Fibroblast of lung (primary cell): ENCODE measurements around the gene FHOD3. TPM values are rescaled to one million over a fixed set of nuclear protein-coding genes. Genes with fewer than 3 reads are reported as not detected.

Source experiments
- DNase-seq, 2 donors: peaks; one replicate each; pipeline versions ENCODE4 v3.0.0 to v3.0.0-alpha.2; 2010; ENCODE audit warnings: low read depth in 2 of 2
- H2AFZ ChIP-seq: 2 replicates; pipeline ENCODE4 v1.5.1; 2012; ENCODE audit warnings: low read length, control low read depth, inconsistent platforms
- H3K27ac ChIP-seq: 2 replicates; pipeline ENCODE4 v1.5.1; 2011; ENCODE audit warnings: low read length, control low read depth; ENCODE audit not compliant: insufficient read depth
- H3K27me3 ChIP-seq: 2 replicates; pipeline ENCODE4 v1.5.1; 2011; ENCODE audit warnings: mild to moderate bottlenecking, low read length; ENCODE audit not compliant: control insufficient read depth, insufficient read depth
- H3K36me3 ChIP-seq: 2 replicates; pipeline ENCODE4 v1.5.1; 2011; ENCODE audit warnings: low read length; ENCODE audit not compliant: control insufficient read depth, insufficient read depth
- H3K4me1 ChIP-seq: 2 replicates; pipeline ENCODE4 v1.5.1; 2011; ENCODE audit warnings: low read length; ENCODE audit not compliant: control insufficient read depth, insufficient read depth; ENCODE audit errors: extremely low read depth
- H3K4me2 ChIP-seq: 2 replicates; pipeline ENCODE4 v1.5.1; 2011; ENCODE audit warnings: low read length, control low read depth; ENCODE audit not compliant: insufficient read depth; ENCODE audit errors: extremely low read depth
- H3K4me3 ChIP-seq, 4 experiments: fragments of 200-600 bp in 1 of 4; sonication (generic) in 1 of 4; replicated peaks in 1 of 4; 2 replicates each; pipeline ENCODE4 v1.5.1; 2011 to 2016; ENCODE audit warnings: low read length in 4 of 4, low read depth in 3 of 4, mild to moderate bottlenecking in 3 of 4, control low read depth in 2 of 4, inconsistent platforms in 1 of 4, mixed read lengths in 1 of 4; ENCODE audit not compliant: insufficient read depth in 1 of 4; ENCODE audit errors: control extremely low read depth in 1 of 4
- H3K79me2 ChIP-seq: 2 replicates; pipeline ENCODE4 v1.5.1; 2012; ENCODE audit warnings: mild to moderate bottlenecking, low read length, inconsistent platforms; ENCODE audit not compliant: control insufficient read depth, insufficient read depth
- H3K9ac ChIP-seq: 2 replicates; pipeline ENCODE4 v1.5.1; 2011; ENCODE audit warnings: mild to moderate bottlenecking, low read length, control low read depth; ENCODE audit not compliant: insufficient read depth
- H3K9me3 ChIP-seq: 2 replicates; pipeline ENCODE4 v1.5.1; 2012; ENCODE audit warnings: low read depth, low read length; ENCODE audit not compliant: control insufficient read depth, insufficient read depth
- H4K20me1 ChIP-seq: 2 replicates; pipeline ENCODE4 v1.5.1; 2011; ENCODE audit warnings: low read length; ENCODE audit not compliant: control insufficient read depth, insufficient read depth; ENCODE audit errors: extremely low read depth
- EZH2 ChIP-seq: IDR thresholded peaks from 2 replicates; pipeline ENCODE4 v1.5.1; 2012; ENCODE audit warnings: low read length, control low read depth, mild to moderate bottlenecking; ENCODE audit errors: missing control alignments
- polyA plus RNA-seq, 2 donors: library from polyadenylated mRNA; depleted of rRNA in 1 of 2; stranded (reverse) in 1 of 2; unstranded in 1 of 2; fragments of >200 nt; gene quantifications; 2 replicates each; pipeline ENCODE4 v1.2.1, GENCODE V29; 2011 to 2012; ENCODE audit warnings: missing spikeins in 1 of 2
- total RNA-seq: library from RNA; depleted of rRNA; stranded (reverse); fragments of >200 nt; gene quantifications from 2 replicates; pipeline ENCODE4 v1.2.1, GENCODE V29; 2014
- TF ChIP-seq, protein P1 (sequence below), 2 donors: IDR thresholded peaks in 1 of 2; conservative IDR thresholded peaks in 1 of 2; 1 replicate in 1 of 2; 2 replicates in 1 of 2; pipeline ENCODE4 v1.5.1; 2011 to 2012; ENCODE audit warnings: low read length in 2 of 2, control low read depth in 1 of 2, inconsistent platforms in 1 of 2, low read depth in 1 of 2, mild to moderate bottlenecking in 1 of 2

FHOD3 gene
- total and polyA plus RNA-seq, 2 donors (not counting 1 experiment from before 2014, with no cell fraction given): 16.1 to 28.2 TPM

- TF ChIP-seq EZH2: no peak
- TF ChIP-seq, protein P1, sequence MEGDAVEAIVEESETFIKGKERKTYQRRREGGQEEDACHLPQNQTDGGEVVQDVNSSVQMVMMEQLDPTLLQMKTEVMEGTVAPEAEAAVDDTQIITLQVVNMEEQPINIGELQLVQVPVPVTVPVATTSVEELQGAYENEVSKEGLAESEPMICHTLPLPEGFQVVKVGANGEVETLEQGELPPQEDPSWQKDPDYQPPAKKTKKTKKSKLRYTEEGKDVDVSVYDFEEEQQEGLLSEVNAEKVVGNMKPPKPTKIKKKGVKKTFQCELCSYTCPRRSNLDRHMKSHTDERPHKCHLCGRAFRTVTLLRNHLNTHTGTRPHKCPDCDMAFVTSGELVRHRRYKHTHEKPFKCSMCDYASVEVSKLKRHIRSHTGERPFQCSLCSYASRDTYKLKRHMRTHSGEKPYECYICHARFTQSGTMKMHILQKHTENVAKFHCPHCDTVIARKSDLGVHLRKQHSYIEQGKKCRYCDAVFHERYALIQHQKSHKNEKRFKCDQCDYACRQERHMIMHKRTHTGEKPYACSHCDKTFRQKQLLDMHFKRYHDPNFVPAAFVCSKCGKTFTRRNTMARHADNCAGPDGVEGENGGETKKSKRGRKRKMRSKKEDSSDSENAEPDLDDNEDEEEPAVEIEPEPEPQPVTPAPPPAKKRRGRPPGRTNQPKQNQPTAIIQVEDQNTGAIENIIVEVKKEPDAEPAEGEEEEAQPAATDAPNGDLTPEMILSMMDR (conservative IDR thresholded peaks at IDR 0.05 in 1 of 2, IDR thresholded peaks at IDR 0.05 in 1 of 2; ENCODE audit: low read depth in 1 of 2, low read length in 2 of 2): no peak
- no peak for DNase-seq
- no peak overlapping the region for H3K27ac ChIP-seq
- H3K4me3 ChIP-seq: no peak overlapping the region
- H2AFZ ChIP-seq: no peak overlapping the region
- no peak overlapping the region for H3K4me2 ChIP-seq
- H3K27me3 ChIP-seq: no peaks in the 10 kb centered on the region
- no peaks in the 10 kb centered on the region for H3K9me3 ChIP-seq
- H4K20me1 ChIP-seq: no peaks in the 10 kb centered on the region
- H3K4me1 ChIP-seq: peaks cover 4% of the 10 kb centered on the region
- H3K36me3 ChIP-seq: no peaks in the 10 kb centered on the region
- no peak overlapping the region for H3K9ac ChIP-seq
- no peaks in the 10 kb centered on the region for H3K79me2 ChIP-seq
Observed at GRCh38 chr18:36348331-36348730, 50.8 kb downstream of the FHOD3 start.

DNA sequence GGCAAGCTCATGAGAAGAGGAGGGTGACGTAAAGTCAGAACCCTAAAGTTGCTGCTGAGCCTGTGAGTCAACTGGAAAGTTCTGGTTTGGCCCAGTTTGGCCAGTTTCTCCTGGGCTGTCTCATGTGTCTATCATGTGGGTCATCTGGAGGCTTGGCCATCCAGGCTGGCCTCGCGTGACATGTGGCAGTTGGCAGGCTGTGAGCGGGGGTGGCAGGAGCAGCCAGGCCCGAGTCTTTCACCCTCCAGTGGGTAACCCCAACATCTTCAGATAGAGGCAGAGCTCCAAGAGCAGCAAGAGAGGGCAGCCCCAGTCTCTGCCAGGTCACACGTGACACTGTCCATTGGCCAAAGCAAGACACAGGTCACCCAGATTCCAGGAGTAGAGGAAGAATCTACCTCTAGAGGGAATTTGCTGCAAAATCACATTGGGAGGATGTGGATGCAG is 51.5 kb downstream of the FHOD3 start:
- Histone ChIP-seq H3K9ac (no peak overlapping the region), H3K4me2 (no peak overlapping the region), H3K27ac (no peak overlapping the region), H3K4me1 (peaks cover 4% of the 10 kb centered on the region), H3K9me3 (no peaks in the 10 kb centered on the region), H3K79me2 (no peaks in the 10 kb centered on the region), H2AFZ (no peak overlapping the region), H4K20me1 (no peaks in the 10 kb centered on the region), H3K27me3 (no peaks in the 10 kb centered on the region), H3K36me3 (no peaks in the 10 kb centered on the region), H3K4me3 (no peak overlapping the region)
- DNase-seq: no peak
- TF ChIP-seq, protein P1 (conservative IDR thresholded peaks at IDR 0.05 in 1 of 2, IDR thresholded peaks at IDR 0.05 in 1 of 2; ENCODE audit: low read depth in 1 of 2, low read length in 2 of 2): no peak
- TF ChIP-seq EZH2: no peak

DNA sequence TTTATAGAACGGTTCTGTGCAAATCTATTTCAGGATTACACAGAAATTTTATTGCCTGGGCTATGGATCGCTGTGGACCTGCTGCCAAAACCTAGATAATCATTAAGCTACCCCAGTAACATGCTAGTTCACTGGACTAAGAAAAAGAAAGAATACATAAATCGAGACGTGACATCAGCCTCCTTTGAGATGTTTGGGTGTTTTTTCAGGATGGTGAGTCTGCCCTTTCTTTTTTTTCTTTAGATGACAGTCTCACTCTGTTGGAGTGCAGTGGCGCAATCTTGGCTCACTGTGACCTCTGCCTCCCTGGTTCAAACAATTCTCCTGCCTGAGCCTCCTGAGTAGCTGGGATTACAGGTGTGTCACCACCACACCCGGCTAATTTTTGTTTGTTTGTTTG is 52.0 kb downstream of the FHOD3 start:
- no peaks in the 10 kb centered on the region for H3K9me3 ChIP-seq
- no peaks in the 10 kb centered on the region for H3K27me3 ChIP-seq
- peaks cover 4% of the 10 kb centered on the region for H3K4me1 ChIP-seq
- no peak for TF ChIP-seq EZH2
- TF ChIP-seq, protein P1 (conservative IDR thresholded peaks at IDR 0.05 in 1 of 2, IDR thresholded peaks at IDR 0.05 in 1 of 2; ENCODE audit: low read depth in 1 of 2, low read length in 2 of 2): no peak
- no peak overlapping the region for H3K4me2 ChIP-seq
- H2AFZ ChIP-seq: no peak overlapping the region
- no peaks in the 10 kb centered on the region for H4K20me1 ChIP-seq
- no peak overlapping the region for H3K9ac ChIP-seq
- no peaks in the 10 kb centered on the region for H3K36me3 ChIP-seq
- DNase-seq: no peak
- H3K79me2 ChIP-seq: no peaks in the 10 kb centered on the region
- no peak overlapping the region for H3K4me3 ChIP-seq
- no peak overlapping the region for H3K27ac ChIP-seq
